ENCODE results near the gene DHDH. TPM values are rescaled to one million over a fixed set of nuclear protein-coding genes. Genes with fewer than 3 reads are reported as not detected.

DHDH gene
- total and polyA plus RNA-seq, 2 of the 13 experiments (the other 11 are each of a cell fraction or from before 2014, with no cell fraction given) = 0.13 to 0.91 TPM

DNA sequence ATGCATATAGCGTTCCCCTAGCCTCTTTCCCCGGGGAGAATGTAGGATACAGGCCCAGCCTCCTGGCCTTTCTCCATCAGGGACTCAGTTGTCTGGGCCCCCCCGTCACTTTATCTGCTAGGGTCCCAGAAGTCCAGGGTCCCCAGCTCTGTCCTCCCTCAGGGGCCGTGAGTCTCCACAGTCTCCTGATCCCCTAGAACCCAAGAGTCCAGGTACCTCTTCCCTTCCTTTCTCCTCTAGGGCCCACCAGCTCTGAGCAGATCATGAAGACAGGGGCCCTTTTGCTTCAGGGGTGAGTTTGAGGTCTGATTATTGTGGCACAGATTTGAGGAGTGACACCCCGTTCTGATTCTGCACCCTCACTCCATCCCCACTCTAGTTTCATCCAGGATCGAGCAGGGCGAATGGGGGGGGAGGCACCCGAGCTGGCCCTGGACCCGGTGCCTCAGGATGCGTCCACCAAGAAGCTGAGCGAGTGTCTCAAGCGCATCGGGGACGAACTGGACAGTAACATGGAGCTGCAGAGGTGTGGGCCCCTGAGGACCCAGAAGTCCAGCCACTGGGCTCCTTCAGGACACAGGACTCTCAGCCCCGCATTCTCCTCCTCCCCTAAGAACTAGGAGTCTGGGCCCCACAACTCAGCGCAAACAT lies 21.9 kb downstream of the DHDH start (continued):
- TF ChIP-seq, protein P1, sequence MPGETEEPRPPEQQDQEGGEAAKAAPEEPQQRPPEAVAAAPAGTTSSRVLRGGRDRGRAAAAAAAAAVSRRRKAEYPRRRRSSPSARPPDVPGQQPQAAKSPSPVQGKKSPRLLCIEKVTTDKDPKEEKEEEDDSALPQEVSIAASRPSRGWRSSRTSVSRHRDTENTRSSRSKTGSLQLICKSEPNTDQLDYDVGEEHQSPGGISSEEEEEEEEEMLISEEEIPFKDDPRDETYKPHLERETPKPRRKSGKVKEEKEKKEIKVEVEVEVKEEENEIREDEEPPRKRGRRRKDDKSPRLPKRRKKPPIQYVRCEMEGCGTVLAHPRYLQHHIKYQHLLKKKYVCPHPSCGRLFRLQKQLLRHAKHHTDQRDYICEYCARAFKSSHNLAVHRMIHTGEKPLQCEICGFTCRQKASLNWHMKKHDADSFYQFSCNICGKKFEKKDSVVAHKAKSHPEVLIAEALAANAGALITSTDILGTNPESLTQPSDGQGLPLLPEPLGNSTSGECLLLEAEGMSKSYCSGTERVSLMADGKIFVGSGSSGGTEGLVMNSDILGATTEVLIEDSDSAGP (CRISPR knock-in tag; IDR thresholded peaks at IDR 0.05; ENCODE audit: borderline replicate concordance) = peak; percentile 8; the same call in 1 of the 2 replicates
- TF ChIP-seq ZBTB7B (CRISPR knock-in tag; IDR thresholded peaks at IDR 0.05) (peak; percentile 59; the same call in 1 of the 2 replicates), SMAD1 (CRISPR knock-in tag; IDR thresholded peaks at IDR 0.05; ENCODE audit: borderline replicate concordance, low read depth) (no peak), ONECUT2 (CRISPR knock-in tag; IDR thresholded peaks at IDR 0.05) (no peak), MAF1 (CRISPR knock-in tag; IDR thresholded peaks at IDR 0.05; ENCODE audit: borderline replicate concordance) (peak; percentile 62; the same call in 1 of the 2 replicates)
- TF ChIP-seq, protein P2, sequence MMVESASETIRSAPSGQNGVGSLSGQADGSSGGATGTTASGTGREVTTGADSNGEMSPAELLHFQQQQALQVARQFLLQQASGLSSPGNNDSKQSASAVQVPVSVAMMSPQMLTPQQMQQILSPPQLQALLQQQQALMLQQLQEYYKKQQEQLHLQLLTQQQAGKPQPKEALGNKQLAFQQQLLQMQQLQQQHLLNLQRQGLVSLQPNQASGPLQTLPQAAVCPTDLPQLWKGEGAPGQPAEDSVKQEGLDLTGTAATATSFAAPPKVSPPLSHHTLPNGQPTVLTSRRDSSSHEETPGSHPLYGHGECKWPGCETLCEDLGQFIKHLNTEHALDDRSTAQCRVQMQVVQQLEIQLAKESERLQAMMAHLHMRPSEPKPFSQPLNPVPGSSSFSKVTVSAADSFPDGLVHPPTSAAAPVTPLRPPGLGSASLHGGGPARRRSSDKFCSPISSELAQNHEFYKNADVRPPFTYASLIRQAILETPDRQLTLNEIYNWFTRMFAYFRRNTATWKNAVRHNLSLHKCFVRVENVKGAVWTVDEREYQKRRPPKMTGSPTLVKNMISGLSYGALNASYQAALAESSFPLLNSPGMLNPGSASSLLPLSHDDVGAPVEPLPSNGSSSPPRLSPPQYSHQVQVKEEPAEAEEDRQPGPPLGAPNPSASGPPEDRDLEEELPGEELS (CRISPR knock-in tag; IDR thresholded peaks at IDR 0.05) = no peak

DNA sequence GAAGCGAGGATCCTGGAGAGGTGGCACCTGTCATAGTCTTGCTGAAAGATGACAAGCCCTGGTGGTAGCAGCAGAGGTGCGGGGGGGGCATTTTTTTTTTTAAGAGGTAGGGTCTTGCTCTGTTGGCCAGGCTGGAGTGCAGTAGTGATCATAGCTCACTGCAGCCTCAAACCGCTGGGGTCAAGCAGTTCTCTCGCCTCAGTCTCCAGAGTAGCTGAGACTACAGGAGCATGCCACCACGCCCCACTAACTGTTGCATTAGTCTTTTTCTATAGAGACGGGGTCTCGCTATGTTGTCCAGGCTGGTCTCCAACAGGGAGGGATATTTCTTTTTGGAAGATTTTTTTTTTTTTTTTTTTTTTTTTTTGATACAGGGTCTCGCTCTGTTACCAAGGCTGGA lies 24.5 kb downstream of the DHDH start:
- no peak overlapping the region for H2AFZ ChIP-seq (ENCODE audit: low read length)
- FAIRE-seq = no peak
- TF ChIP-seq MIER2 (CRISPR knock-in tag; IDR thresholded peaks at IDR 0.05) = no peak
- TF ChIP-seq ZNF121 (CRISPR knock-in tag; IDR thresholded peaks at IDR 0.05) = peak; percentile 96
- no peak for TF ChIP-seq ATM (IDR thresholded peaks at IDR 0.05; ENCODE audit: borderline replicate concordance)
- TF ChIP-seq RBFOX2 (IDR thresholded peaks at IDR 0.05; ENCODE audit: low read depth, low read length) = 0 out of 2 replicates have a peak, but pooled peaks have one; percentile 52
- no peak for TF ChIP-seq TBL1XR1 (IDR thresholded peaks at IDR 0.05; ENCODE audit: borderline replicate concordance, low read length, partially characterized antibody)
- no peak overlapping the region for H3K4me2 ChIP-seq (ENCODE audit: low read depth, low read length)
- in situ Hi-C loops (cut with HindIII; ENCODE audit: extremely low pct_ligation_motif_present, low pct_unique_long_range_greater_than_20kb) (no loop called here), intact Hi-C loops (cut with micrococcal nuclease; ENCODE audit: unreplicated experiment) (no loop called here)
- peaks cover 2 to 3% of the 10 kb centered on the region in 2 experiments; a peak in 1 of 5 replicates for H3K36me3 ChIP-seq (replicated peaks in 1 of 2; ENCODE audit: control insufficient read depth in 1 of 2, insufficient read depth in 2 of 2, low read length in 2 of 2)
- ATAC-seq = no peak
- CTCF ChIA-PET (ENCODE audit: low intra/inter-chr PET ratio, low total read pairs) = no interaction called here
- BruUV-seq (replicated peaks) = no TSS peak
- H3K4me3 ChIP-seq (replicated peaks in 1 of 3; ENCODE audit: insufficient read depth in 1 of 3, low read depth in 2 of 3, low read length in 3 of 3) = no peak overlapping the region
- H3K9ac ChIP-seq (ENCODE audit: insufficient read depth, low read depth, low read length) = no peak overlapping the region
- WGBS (ENCODE audit: low lambda C conversion rate) = 96% methylated on average over 6 of the region's 8 CpGs
- H3K4me1 ChIP-seq (ENCODE audit: insufficient read depth, low read length) = peaks cover 82% of the 10 kb centered on the region
- H3K27me3 ChIP-seq (ENCODE audit: control insufficient read depth in 1 of 2, insufficient read depth in 2 of 2, low read length in 2 of 2) = no peaks in the 10 kb centered on the region; a peak in 1 of 5 replicates
- H3K79me2 ChIP-seq (ENCODE audit: insufficient read depth, low read length) = peaks cover 19% of the 10 kb centered on the region
- DNase-seq (ENCODE audit: low spot score) = no peak
- POLR2A ChIA-PET = interaction anchor here (2.2 kb wide), 1 partner anchor 58 kb away, joined by 8 read pairs; the partner anchor contains the start of gene NUCB1
- no peaks in the 10 kb centered on the region; the same call in 1 of the 2 replicates for H4K20me1 ChIP-seq (ENCODE audit: insufficient read depth, low read length)
- H3K9me3 ChIP-seq (ENCODE audit: low read length) = no peaks in the 10 kb centered on the region
- no peak overlapping the region for H3K27ac ChIP-seq (ENCODE audit: extremely low read length, insufficient read depth, low read length)
